GM12872 (cell line): ENCODE data around the gene ARV1.
A peak's percentile ranks its signal among the peaks of the same experiment; 100 is the strongest.

ENCODE experiments used
- CTCF ChIP-seq: IDR thresholded peaks from 3 replicates; pipeline ENCODE4 v1.5.1; 2011; ENCODE audit warnings: low read depth, mild to moderate bottlenecking, low read length, moderate library complexity; ENCODE audit not compliant: insufficient read depth

The ARV1 gene

GRCh38 chr1:230978491-230979388 is at the start of gene ARV1, which contains the start of gene TTC13:
ARV1 (plus strand) TSS chr1:230979094; CDS start chr1:230979106, 12 bp downstream.
TTC13 (minus strand) TSS chr1:230978861; CDS start chr1:230978830, 31 bp downstream.
- TF ChIP-seq CTCF, result peak; percentile 67

- TF ChIP-seq CTCF, result no peak
Measured at GRCh38 chr1:230930986-230931385, 47.9 kb upstream of the ARV1 start.

GRCh38 chr1:230935852-230936251 is 43.0 kb upstream of the ARV1 start:
- TF ChIP-seq CTCF, result no peak

GRCh38 chr1:230936475-230936874 is 42.4 kb upstream of the ARV1 start:
- TF ChIP-seq CTCF, result no peak

GRCh38 chr1:230937371-230937770 is 41.5 kb upstream of the ARV1 start:
- TF ChIP-seq CTCF, result no peak

GRCh38 chr1:230938924-230939368 is 39.9 kb upstream of the ARV1 start:
- no peak for TF ChIP-seq CTCF

GRCh38 chr1:230939806-230940489 is 38.9 kb upstream of the ARV1 start:
- no peak for TF ChIP-seq CTCF
